NT2/D1 (cell line): ENCODE data around the gene PLCB1.

Experiments used
- DNase-seq: peaks from one replicate; pipeline ENCODE4 v3.0.0-alpha.2; 2011; ENCODE audit warnings: low read depth, low spot score
- H3K27me3 ChIP-seq: 2 replicates; pipeline ENCODE4 v1.6.0; 2011; ENCODE audit warnings: mild to moderate bottlenecking; ENCODE audit not compliant: insufficient read length, insufficient read depth
- H3K36me3 ChIP-seq: 2 replicates; pipeline ENCODE4 v1.6.1; 2011; ENCODE audit warnings: mild to moderate bottlenecking, low read length, mixed read lengths; ENCODE audit not compliant: insufficient read depth, insufficient read length
- H3K4me1 ChIP-seq: 2 replicates; pipeline ENCODE4 v1.5.1; 2011; ENCODE audit not compliant: insufficient read depth, insufficient read length
- H3K4me3 ChIP-seq: 2 replicates; pipeline ENCODE4 v1.5.1; 2011; ENCODE audit warnings: low read depth; ENCODE audit not compliant: insufficient read length
- H3K9ac ChIP-seq: 2 replicates; pipeline ENCODE4 v1.6.0; 2011; ENCODE audit warnings: low read depth; ENCODE audit not compliant: insufficient read length
- H3K9me3 ChIP-seq: 2 replicates; pipeline ENCODE4 v1.5.1; 2011; ENCODE audit warnings: mild to moderate bottlenecking, low read length; ENCODE audit not compliant: insufficient read depth
- SUZ12 ChIP-seq: IDR thresholded peaks from 2 replicates; pipeline ENCODE4 v1.6.1; 2011; ENCODE audit not compliant: insufficient read length, insufficient read depth; ENCODE audit errors: extremely low read depth
- YY1 ChIP-seq: IDR thresholded peaks from 2 replicates; pipeline ENCODE4 v1.6.1; 2011; ENCODE audit not compliant: insufficient read length, insufficient read depth
- ZNF274 ChIP-seq: IDR thresholded peaks from 2 replicates; pipeline ENCODE4 v1.6.1; 2011; ENCODE audit warnings: mild to moderate bottlenecking, low read depth, low read length

Gene PLCB1

GRCh38 chr20:8474027-8474668, 342.1 kb downstream of the PLCB1 start:
- Histone ChIP-seq H3K9me3 (no peaks in the 10 kb centered on the region), H3K27me3 (no peaks in the 10 kb centered on the region), H3K9ac (no peak overlapping the region), H3K36me3 (no peaks in the 10 kb centered on the region), H3K4me3 (no peak overlapping the region), H3K4me1 (no peaks in the 10 kb centered on the region)
- DNase-seq, result no peak
- no peak for TF ChIP-seq YY1
- no peak for TF ChIP-seq ZNF274
- TF ChIP-seq SUZ12, result no peak

GRCh38 chr20:8476021-8476420, 344.0 kb downstream of the PLCB1 start:
- no peaks in the 10 kb centered on the region for H3K9me3 ChIP-seq

GRCh38 chr20:8480597-8480996, 348.5 kb downstream of the PLCB1 start:
- no peaks in the 10 kb centered on the region for H3K27me3 ChIP-seq

More at GRCh38 chr20:8476021-8476420, 344.0 kb downstream of the PLCB1 start:
- H3K27me3 ChIP-seq, result no peaks in the 10 kb centered on the region
- H3K4me3 ChIP-seq, result no peak overlapping the region
- H3K36me3 ChIP-seq, result no peaks in the 10 kb centered on the region
- no peak for DNase-seq
- no peaks in the 10 kb centered on the region for H3K4me1 ChIP-seq
- no peak overlapping the region for H3K9ac ChIP-seq
- TF ChIP-seq YY1 (no peak), SUZ12 (no peak), ZNF274 (no peak)

GRCh38 chr20:8487696-8488095, 355.6 kb downstream of the PLCB1 start:
- Histone ChIP-seq H3K4me1 (no peaks in the 10 kb centered on the region), H3K9me3 (no peaks in the 10 kb centered on the region), H3K27me3 (no peaks in the 10 kb centered on the region), H3K9ac (no peak overlapping the region), H3K36me3 (no peaks in the 10 kb centered on the region), H3K4me3 (no peak overlapping the region)
- no peak for TF ChIP-seq YY1
- TF ChIP-seq SUZ12, result no peak
- TF ChIP-seq ZNF274, result no peak
- DNase-seq, result no peak

More at GRCh38 chr20:8480597-8480996, 348.5 kb downstream of the PLCB1 start:
- Histone ChIP-seq H3K36me3 (no peaks in the 10 kb centered on the region), H3K4me3 (no peak overlapping the region), H3K9me3 (no peaks in the 10 kb centered on the region), H3K4me1 (no peaks in the 10 kb centered on the region), H3K9ac (no peak overlapping the region)
- no peak for DNase-seq
- TF ChIP-seq ZNF274 (no peak), SUZ12 (no peak), YY1 (no peak)

- Histone ChIP-seq H3K9me3 (no peaks in the 10 kb centered on the region), H3K4me1 (no peaks in the 10 kb centered on the region), H3K36me3 (no peaks in the 10 kb centered on the region), H3K27me3 (no peaks in the 10 kb centered on the region), H3K4me3 (no peak overlapping the region), H3K9ac (no peak overlapping the region)
- DNase-seq, result no peak
- TF ChIP-seq YY1 (no peak), ZNF274 (no peak), SUZ12 (no peak)
Observed at GRCh38 chr20:8489094-8489883, 357.2 kb downstream of the PLCB1 start.

- no peak overlapping the region for H3K4me3 ChIP-seq
- H3K36me3 ChIP-seq, result no peaks in the 10 kb centered on the region
- no peak overlapping the region for H3K9ac ChIP-seq
- no peak for DNase-seq
- H3K4me1 ChIP-seq, result no peaks in the 10 kb centered on the region
- H3K9me3 ChIP-seq, result no peaks in the 10 kb centered on the region
- H3K27me3 ChIP-seq, result no peaks in the 10 kb centered on the region
- no peak for TF ChIP-seq ZNF274
- TF ChIP-seq YY1, result no peak
- no peak for TF ChIP-seq SUZ12
Observed at GRCh38 chr20:8490076-8490830, 358.2 kb downstream of the PLCB1 start.

- no peaks in the 10 kb centered on the region for H3K27me3 ChIP-seq
- H3K4me3 ChIP-seq, result no peak overlapping the region
- no peaks in the 10 kb centered on the region for H3K9me3 ChIP-seq
- no peak for TF ChIP-seq YY1
- no peak for TF ChIP-seq SUZ12
- TF ChIP-seq ZNF274, result no peak
- no peaks in the 10 kb centered on the region for H3K36me3 ChIP-seq
- H3K9ac ChIP-seq, result no peak overlapping the region
- no peaks in the 10 kb centered on the region for H3K4me1 ChIP-seq
- no peak for DNase-seq
Observed at GRCh38 chr20:8492173-8492572, 360.1 kb downstream of the PLCB1 start.
